T-helper 2 cell treated with Interferon-gamma antibody and Interleukin-4, amounts not matched to agents 5 μg/mL and 100 μg/mL, for 36 hours (primary cell): ENCODE data around the gene NXPH3.
"Not testable (repeated sequence)": the region's sequence is repeated elsewhere in the genome, so short reads cannot be mapped to it uniquely, and the experiment has no call there.

Experiments used
- DNase-seq: peaks from one replicate; pipeline ENCODE4 v3.0.0; 2021; ENCODE audit warnings: low spot score
- H3K27ac Mint-ChIP-seq: one replicate; pipeline ENCODE4 v1.8.0; 2021; ENCODE audit warnings: mild to moderate bottlenecking, mixed read lengths
- H3K27me3 Mint-ChIP-seq: one replicate; pipeline ENCODE4 v1.8.0; 2021; ENCODE audit warnings: low read depth, mixed read lengths
- H3K36me3 Mint-ChIP-seq: one replicate; pipeline ENCODE4 v1.8.0; 2021; ENCODE audit warnings: low read depth, mixed read lengths
- H3K4me1 Mint-ChIP-seq: one replicate; pipeline ENCODE4 v1.8.0; 2021; ENCODE audit warnings: low read depth, mixed read lengths
- H3K4me3 Mint-ChIP-seq: one replicate; pipeline ENCODE4 v1.8.0; 2022; ENCODE audit warnings: mild to moderate bottlenecking, moderate library complexity, mixed read lengths
- H3K9me3 Mint-ChIP-seq: one replicate; pipeline ENCODE4 v1.8.0; 2021; ENCODE audit warnings: mixed read lengths

NXPH3 gene

GRCh38 chr17:49566668-49567071, 9.0 kb upstream of the NXPH3 start:
- Mint-ChIP-seq H3K36me3 (no peaks in the 10 kb centered on the region), H3K27me3 (peaks cover 29% of the 10 kb centered on the region), H3K9me3 (no peaks in the 10 kb centered on the region), H3K4me1 (peaks cover 12% of the 10 kb centered on the region), H3K27ac (no peak overlapping the region), H3K4me3 (no peak overlapping the region)
- no peak for DNase-seq

GRCh38 chr17:49567104-49567521, 8.6 kb upstream of the NXPH3 start:
- DNase-seq: no peak
- Mint-ChIP-seq H3K27ac (no peak overlapping the region), H3K9me3 (no peaks in the 10 kb centered on the region), H3K27me3 (peaks cover 34% of the 10 kb centered on the region), H3K4me1 (peaks cover 12% of the 10 kb centered on the region), H3K36me3 (no peaks in the 10 kb centered on the region), H3K4me3 (no peak overlapping the region)

- Mint-ChIP-seq H3K9me3 (no peaks in the 10 kb centered on the region), H3K4me3 (peak overlapping the region; percentile 51), H3K27ac (no peak overlapping the region), H3K36me3 (no peaks in the 10 kb centered on the region), H3K27me3 (peaks cover 33% of the 10 kb centered on the region), H3K4me1 (peaks cover 12% of the 10 kb centered on the region)
- DNase-seq: peak; percentile 80
Observed at GRCh38 chr17:49567871-49568694, 7.6 kb upstream of the NXPH3 start.

- peaks cover 12% of the 10 kb centered on the region for H3K4me1 Mint-ChIP-seq
- H3K27me3 Mint-ChIP-seq: peaks cover 36% of the 10 kb centered on the region
- not testable (repeated sequence) for H3K9me3 Mint-ChIP-seq, H3K36me3 Mint-ChIP-seq, H3K27ac Mint-ChIP-seq, DNase-seq
- H3K4me3 Mint-ChIP-seq: peak overlapping the region; percentile 51
Observed at GRCh38 chr17:49568695-49569047, 7.0 kb upstream of the NXPH3 start.

GRCh38 chr17:49570540-49571242, 5.0 kb upstream of the NXPH3 start:
- peaks cover 47% of the 10 kb centered on the region for H3K27me3 Mint-ChIP-seq
- H3K27ac Mint-ChIP-seq: peak overlapping the region; percentile 55
- H3K4me1 Mint-ChIP-seq: peaks cover 11% of the 10 kb centered on the region
- no peak for DNase-seq
- H3K9me3 Mint-ChIP-seq: no peaks in the 10 kb centered on the region
- no peaks in the 10 kb centered on the region for H3K36me3 Mint-ChIP-seq
- H3K4me3 Mint-ChIP-seq: peak overlapping the region; percentile 90

- peaks cover 43% of the 10 kb centered on the region for H3K27me3 Mint-ChIP-seq
- peak overlapping the region; percentile 46 for H3K4me3 Mint-ChIP-seq
- H3K9me3 Mint-ChIP-seq: no peaks in the 10 kb centered on the region
- H3K4me1 Mint-ChIP-seq: peaks cover 7% of the 10 kb centered on the region
- H3K36me3 Mint-ChIP-seq: no peaks in the 10 kb centered on the region
- DNase-seq: no peak
- H3K27ac Mint-ChIP-seq: no peak overlapping the region
Observed at GRCh38 chr17:49571283-49571682, 4.4 kb upstream of the NXPH3 start.

GRCh38 chr17:49571764-49572163, 3.9 kb upstream of the NXPH3 start:
- DNase-seq: no peak
- H3K27me3 Mint-ChIP-seq: peaks cover 43% of the 10 kb centered on the region
- no peaks in the 10 kb centered on the region for H3K36me3 Mint-ChIP-seq
- no peak overlapping the region for H3K4me3 Mint-ChIP-seq
- H3K4me1 Mint-ChIP-seq: peaks cover 7% of the 10 kb centered on the region
- no peaks in the 10 kb centered on the region for H3K9me3 Mint-ChIP-seq
- H3K27ac Mint-ChIP-seq: no peak overlapping the region

GRCh38 chr17:49572226-49572625, 3.4 kb upstream of the NXPH3 start:
- no peaks in the 10 kb centered on the region for H3K9me3 Mint-ChIP-seq
- peaks cover 48% of the 10 kb centered on the region for H3K27me3 Mint-ChIP-seq
- no peak for DNase-seq
- H3K4me3 Mint-ChIP-seq: no peak overlapping the region
- peaks cover 9% of the 10 kb centered on the region for H3K4me1 Mint-ChIP-seq
- H3K27ac Mint-ChIP-seq: no peak overlapping the region
- H3K36me3 Mint-ChIP-seq: no peaks in the 10 kb centered on the region

GRCh38 chr17:49572806-49573420, 2.8 kb upstream of the NXPH3 start:
- H3K27ac Mint-ChIP-seq: no peak overlapping the region

GRCh38 chr17:49573510-49574322, 2.0 kb upstream of the NXPH3 start:
- no peaks in the 10 kb centered on the region for H3K36me3 Mint-ChIP-seq
- H3K4me1 Mint-ChIP-seq: peaks cover 9% of the 10 kb centered on the region
- peaks cover 59% of the 10 kb centered on the region for H3K27me3 Mint-ChIP-seq
- H3K9me3 Mint-ChIP-seq: no peaks in the 10 kb centered on the region
- H3K4me3 Mint-ChIP-seq: no peak overlapping the region
- no peak for DNase-seq
- H3K27ac Mint-ChIP-seq: no peak overlapping the region

More at GRCh38 chr17:49572806-49573420, 2.8 kb upstream of the NXPH3 start:
- DNase-seq: no peak
- H3K36me3 Mint-ChIP-seq: no peaks in the 10 kb centered on the region
- H3K9me3 Mint-ChIP-seq: no peaks in the 10 kb centered on the region
- H3K4me3 Mint-ChIP-seq: no peak overlapping the region
- peaks cover 9% of the 10 kb centered on the region for H3K4me1 Mint-ChIP-seq
- H3K27me3 Mint-ChIP-seq: peaks cover 54% of the 10 kb centered on the region

GRCh38 chr17:49574323-49574781, 1.3 kb upstream of the NXPH3 start:
- Mint-ChIP-seq H3K4me3 (no peak overlapping the region), H3K4me1 (peaks cover 9% of the 10 kb centered on the region), H3K27me3 (peaks cover 63% of the 10 kb centered on the region), H3K9me3 (no peaks in the 10 kb centered on the region), H3K36me3 (no peaks in the 10 kb centered on the region), H3K27ac (no peak overlapping the region)
- DNase-seq: no peak

GRCh38 chr17:49574945-49575678, 559 bp upstream of the NXPH3 start:
- H3K4me1 Mint-ChIP-seq: peaks cover 9% of the 10 kb centered on the region

More at GRCh38 chr17:49574945-49575678, 559 bp upstream of the NXPH3 start:
- Mint-ChIP-seq H3K9me3 (no peaks in the 10 kb centered on the region), H3K27me3 (peaks cover 63% of the 10 kb centered on the region), H3K27ac (no peak overlapping the region), H3K4me3 (peak overlapping the region; percentile 56), H3K36me3 (no peaks in the 10 kb centered on the region)
- DNase-seq: no peak
